GM19438 (cell line): Measurements from ENCODE around the gene GATAD2A.

ENCODE experiments used
- ATAC-seq: cut with Tn5 transposase; IDR thresholded peaks from one replicate; pipeline ENCODE4 v1.9.1; 2021; ENCODE audit warnings: low read depth; ENCODE audit not compliant: unreplicated experiment

Gene GATAD2A

DNA sequence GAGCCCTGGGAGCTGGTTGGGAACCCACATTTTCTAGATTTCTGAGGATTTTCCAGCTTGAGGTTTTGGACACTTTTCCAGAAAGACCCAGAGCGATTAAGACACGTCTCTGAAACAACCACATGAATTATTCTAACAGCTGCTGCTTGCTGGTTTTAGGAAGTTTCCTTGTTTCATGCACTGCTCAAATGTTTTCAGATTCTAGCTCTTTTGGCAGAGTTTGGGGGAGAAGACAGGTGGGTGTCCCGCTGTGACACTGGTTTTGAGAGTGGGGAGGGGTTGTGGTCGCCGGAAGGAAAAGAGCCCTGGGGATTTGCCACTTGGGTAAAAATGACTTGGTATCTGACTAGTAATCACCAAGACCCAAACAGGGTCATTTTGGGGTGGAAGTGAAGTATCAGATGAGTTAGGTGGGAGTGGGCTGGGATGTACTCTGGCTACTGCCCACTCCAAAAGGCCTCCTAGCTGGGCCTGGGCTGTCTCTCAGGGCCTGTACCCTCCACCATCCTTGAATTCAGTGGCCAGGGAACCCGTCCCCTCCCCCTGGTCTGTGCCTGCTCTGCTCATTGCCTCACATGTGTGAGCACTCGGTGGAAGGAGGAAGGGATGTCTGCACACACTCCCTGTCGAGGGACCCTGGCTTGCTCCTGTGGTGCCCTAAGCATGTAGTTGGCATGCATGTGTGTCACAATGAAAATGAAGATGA, 13.2 kb downstream of the GATAD2A start:
- ATAC-seq, result no peak

DNA sequence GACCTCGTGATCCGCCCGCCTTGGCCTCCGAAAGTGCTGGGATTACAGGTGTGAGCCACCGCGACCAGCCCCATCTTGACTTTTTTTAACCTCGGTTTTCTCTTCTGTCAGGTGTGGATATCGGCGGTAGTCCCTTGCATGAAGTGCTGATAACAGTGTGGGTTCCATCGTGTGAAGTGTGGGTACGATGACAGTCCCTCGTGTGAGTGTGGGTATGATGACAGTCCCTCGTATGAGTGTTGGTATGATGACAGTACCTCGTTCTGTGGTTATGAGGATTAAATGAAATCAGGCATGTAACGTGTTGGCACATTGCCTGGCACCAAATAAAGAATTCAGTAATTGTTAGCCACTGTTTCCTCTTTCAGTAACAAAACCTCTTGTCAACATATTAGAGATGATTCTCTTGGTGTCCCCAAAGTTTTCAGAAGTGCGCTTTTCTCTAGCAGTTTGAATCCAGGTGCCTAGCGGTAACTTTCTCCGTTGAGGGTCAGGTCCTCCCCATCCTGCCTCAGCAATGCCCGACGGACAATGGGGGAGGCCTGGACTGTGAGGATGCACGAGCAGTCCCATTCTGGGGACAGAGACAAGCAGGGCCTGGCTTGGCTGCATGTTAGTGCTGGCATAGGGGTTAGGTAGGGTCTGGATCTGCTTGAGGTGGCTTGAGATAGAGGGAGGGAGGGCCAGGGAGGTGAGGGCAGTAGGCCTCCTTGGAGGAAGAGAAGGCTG, 15.3 kb downstream of the GATAD2A start:
- no peak for ATAC-seq

DNA sequence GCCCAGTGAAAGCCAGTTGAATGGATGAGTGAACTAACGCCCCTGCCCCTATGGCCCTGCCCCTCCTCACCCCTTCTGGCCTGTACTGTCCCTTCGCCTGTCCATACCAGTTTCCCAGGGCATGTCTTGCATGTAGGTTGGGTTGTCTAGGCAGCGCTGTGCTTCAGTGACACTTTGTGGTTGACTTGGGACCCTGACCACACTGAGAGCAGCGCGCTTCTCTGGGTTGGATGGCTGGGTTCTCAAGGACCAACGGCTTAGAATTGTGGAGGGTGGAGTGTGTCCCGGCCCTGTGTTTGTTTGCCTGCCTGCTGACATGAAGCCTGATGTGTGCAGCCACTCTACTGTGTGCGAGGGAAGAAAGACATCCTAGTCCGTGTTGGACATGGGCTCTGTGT, 15.8 kb downstream of the GATAD2A start:
- ATAC-seq, result no peak

DNA sequence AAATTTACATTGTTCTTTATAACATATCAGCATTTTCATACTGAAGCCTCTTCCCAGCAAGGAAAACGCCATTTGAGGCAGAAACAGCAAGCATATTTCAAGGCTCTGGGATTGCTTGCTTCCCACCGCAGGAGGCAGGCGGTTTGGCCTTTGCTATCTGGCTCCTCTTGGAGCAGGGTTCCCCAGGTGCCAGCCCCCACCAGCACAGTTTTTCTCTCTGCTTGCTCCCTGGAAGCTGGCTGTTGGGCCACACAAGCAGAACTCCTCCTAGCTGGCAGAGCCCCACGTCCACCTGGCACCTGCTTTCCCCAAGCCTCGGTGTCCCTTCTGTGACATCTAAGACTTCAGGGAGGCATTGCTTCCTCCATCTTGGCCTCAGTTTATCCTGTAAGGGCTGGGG, 16.7 kb downstream of the GATAD2A start:
- no peak for ATAC-seq

DNA sequence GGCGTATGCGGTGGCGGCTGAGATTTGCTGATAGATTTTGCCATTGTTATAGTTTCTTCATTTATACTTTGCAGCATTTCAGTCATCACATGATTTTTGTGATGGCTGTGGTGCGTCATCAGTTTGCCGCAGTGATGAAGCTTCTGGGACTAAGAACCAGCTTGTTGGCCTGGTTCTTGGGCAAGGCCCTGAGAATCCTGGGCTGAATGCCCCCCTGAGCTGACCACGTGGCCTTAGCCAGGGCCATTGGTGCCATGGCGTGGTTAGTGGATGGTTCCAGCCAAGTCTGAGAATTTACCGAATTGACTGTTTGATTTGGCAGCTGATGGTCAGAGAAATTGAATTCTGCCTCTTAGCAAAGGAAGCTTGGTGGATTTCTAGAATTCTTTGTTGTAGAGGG, 17.8 kb downstream of the GATAD2A start:
- ATAC-seq, result no peak

DNA sequence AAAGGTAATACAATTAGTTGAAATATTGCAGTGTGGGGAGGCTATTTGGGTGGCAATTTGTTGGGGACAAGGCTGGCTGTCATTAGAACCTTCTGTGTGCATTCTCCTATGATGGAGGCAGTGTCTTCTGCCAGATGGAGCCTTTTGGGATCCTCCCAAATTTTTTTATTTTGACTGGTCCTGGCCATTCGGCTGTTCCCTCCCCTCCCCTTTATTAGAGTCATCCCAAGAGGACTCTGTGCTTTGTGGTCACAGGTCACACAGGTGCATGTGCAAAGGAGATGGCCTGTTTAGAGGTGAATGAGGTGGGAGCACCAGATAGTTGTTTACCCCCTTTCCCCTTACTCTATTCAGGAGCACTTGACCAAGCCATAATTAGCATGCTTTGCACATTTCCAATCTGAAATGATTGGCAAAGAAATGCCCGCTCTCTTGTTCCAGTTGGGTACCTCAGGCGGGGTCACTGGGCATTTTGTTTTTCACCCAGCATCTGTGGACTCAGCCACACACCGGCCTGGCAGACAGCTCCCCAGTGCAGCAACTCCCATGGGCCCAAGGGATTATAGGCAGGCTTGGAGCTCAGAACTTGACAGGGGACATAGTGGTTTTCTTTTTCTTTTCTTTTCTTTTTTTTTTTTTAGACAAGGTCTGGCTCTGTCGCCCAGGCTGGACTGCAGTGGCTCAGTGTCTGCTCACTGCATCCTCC, 19.8 kb downstream of the GATAD2A start:
- no peak for ATAC-seq

- ATAC-seq, result no peak
These were observed 20.7 kb downstream of the GATAD2A start for GRCh38 chr19:19426216-19426615.

- no peak for ATAC-seq
These were observed 21.3 kb downstream of the GATAD2A start for GRCh38 chr19:19426799-19427198.

- ATAC-seq, result no peak
These were observed 21.8 kb downstream of the GATAD2A start for GRCh38 chr19:19427302-19427701.

GRCh38 chr19:19427944-19428343, 22.5 kb downstream of the GATAD2A start:
- no peak for ATAC-seq

DNA sequence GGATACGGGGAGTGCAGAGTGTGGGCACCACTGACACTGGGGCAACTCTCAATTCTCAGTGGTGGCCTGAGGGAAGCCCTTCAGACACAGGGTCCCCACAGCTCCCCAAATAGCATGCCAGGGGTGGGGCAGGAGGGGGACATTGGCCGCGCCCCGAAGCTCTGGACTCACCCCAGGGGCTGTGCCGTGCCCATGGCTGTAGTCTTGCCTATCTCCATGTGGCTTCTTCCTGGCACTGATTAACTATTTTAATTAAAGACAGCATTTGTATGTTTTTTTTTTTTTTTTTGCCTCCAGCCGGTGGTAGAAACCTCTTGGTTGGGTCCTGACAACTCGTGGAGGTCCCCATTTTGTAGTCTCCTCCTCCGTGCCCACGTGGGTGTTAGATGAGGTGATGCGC, 23.3 kb downstream of the GATAD2A start:
- ATAC-seq, result no peak

- no peak for ATAC-seq
These were observed 23.9 kb downstream of the GATAD2A start for GRCh38 chr19:19429361-19429760.

DNA sequence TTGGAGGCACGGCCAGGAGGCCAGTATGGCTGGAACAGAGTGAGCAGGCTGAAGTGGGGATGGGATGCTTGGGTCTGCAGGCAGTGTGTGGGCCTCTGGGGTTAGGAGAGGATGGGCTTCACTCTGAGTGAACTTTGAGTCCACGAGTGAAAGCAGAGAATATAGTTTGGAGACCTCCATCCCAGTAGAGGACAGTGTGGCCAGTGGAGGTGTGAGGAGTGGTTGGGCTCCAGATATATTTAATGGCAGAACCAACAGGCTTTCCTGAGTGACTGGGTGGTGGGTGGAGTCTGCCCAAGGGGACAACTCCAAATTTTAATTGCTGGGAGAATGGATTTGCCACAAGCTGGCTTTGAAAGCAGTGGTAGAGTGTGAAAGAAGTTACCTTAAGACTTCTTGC, 27.3 kb downstream of the GATAD2A start:
- no peak for ATAC-seq

- no peak for ATAC-seq
These were observed 28.3 kb downstream of the GATAD2A start for GRCh38 chr19:19433666-19434213.

GRCh38 chr19:19434483-19435045, 29.1 kb downstream of the GATAD2A start:
- ATAC-seq, result no peak

DNA sequence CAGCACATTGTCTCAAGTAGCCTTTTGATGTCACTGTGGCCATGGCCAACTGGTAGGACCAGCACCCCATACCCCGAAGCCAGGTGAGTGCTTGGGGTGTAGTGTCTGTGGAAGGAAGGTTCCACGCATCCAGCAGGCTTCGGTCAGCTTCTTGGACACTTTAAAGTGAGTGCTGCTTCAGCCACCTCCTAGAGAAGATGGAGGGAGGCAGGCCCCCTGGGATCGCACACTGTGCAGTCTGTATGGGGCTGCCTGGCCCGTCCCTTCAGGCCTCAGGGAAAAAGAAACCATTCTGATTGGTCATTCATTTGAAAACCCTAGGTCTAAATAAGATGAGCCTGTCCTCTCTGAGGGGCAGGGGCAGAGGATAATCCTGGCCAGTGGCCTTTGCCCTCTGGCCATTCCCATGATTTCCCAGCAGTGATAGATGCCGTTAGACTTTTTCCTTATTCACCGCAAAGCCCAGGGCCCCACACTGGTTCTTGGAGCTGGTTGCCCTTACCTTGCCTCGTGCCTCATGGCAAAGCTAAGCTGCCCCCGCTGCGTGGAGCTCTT, 30.7 kb downstream of the GATAD2A start:
- ATAC-seq, result no peak

DNA sequence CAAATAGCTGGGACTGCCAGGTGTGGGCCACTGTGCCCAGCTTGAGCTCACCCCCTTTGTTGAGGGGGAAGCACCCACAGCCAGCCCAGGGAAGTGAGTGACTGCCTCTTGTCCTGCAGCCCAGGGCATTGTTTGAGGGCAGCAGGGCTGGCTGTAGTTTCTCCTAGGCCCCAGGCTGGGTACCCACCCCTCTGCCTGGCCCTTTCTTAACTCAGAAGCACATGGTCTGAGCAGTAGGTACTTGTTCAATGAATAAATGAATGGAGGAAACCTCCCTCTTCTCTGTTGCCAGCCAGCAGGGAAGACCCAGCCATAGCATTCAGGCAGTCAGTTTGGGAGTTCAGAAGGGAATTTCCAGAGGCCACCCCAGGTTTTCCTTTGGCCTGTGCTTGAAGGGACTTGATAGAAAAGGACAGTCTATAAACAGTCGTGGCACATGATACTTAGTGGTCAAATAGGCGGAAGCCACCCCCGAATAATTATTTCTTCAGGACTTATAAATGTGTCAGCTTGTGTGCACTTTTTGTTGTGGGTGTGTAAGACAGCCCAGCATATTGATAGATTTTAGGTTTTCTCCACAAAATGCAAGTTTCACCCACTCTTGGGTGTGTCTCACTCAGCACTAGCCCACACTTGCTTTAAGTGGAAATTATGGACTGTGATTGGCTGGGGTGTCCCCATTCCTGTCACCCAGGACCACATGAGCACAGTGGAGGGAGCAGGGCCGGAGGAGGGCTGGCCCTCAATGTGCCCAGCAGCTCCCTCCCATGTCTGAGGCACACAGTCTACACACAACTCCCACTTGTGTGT, 33.1 kb downstream of the GATAD2A start:
- no peak for ATAC-seq

DNA sequence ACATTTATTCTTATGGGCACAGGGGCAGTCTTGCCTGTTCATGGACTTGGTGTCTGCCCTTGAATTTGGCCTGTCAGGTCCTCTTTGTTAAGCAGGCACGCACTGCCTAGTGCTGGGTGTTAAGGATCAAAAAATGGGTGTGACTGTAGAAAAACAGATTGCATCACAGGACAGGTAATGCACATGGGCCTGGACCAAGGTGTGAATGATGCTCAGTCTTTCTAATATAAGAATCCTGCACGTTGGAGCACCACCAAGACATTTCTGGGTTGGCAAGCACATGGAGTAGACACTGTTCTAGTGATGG, 33.7 kb downstream of the GATAD2A start:
- no peak for ATAC-seq

DNA sequence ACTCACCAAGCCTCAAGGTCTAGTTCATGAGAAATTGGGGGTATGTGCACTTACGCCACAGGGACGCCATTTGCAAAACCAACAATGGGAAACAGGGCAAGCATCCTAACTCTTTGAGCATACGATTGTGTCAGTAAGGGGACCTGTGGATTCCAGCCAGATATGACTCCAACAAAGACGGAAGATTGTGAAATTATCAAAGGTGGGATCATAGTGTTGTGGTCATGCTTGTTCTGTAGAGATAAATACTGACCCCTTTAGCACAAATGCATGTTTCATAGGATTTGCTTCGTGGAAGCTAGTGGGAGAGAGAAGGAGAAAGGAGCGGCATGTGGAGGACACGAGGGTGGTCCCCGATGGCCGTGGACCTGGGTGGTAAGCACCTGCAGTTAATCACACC, 37.8 kb downstream of the GATAD2A start:
- ATAC-seq, result no peak
